GM19397 (cell line): Measurements from ENCODE around the gene LARP4B.

Source experiments
- ATAC-seq: cut with Tn5 transposase; IDR thresholded peaks from one replicate; pipeline ENCODE4 v1.9.1; 2021; ENCODE audit warnings: mild to moderate bottlenecking, moderate library complexity; ENCODE audit not compliant: unreplicated experiment

LARP4B gene

GRCh38 chr10:931326-932318 lies at the start of gene LARP4B:
LARP4B (minus strand) TSS chr10:931705; CDS start chr10:885721, 45,984 bp downstream.
- peak; percentile 96 for ATAC-seq

GRCh38 chr10:980468-981093 lies 49.1 kb upstream of the LARP4B start:
- ATAC-seq, result no peak

- ATAC-seq, result no peak
Observed at GRCh38 chr10:978826-979421, 47.4 kb upstream of the LARP4B start.

- ATAC-seq, result no peak
Observed at GRCh38 chr10:976316-976715, 44.8 kb upstream of the LARP4B start.

- no peak for ATAC-seq
Observed at GRCh38 chr10:974785-975074, 43.2 kb upstream of the LARP4B start.

GRCh38 chr10:974038-974784 lies 42.7 kb upstream of the LARP4B start:
- ATAC-seq, result no peak

- no peak for ATAC-seq
Observed at GRCh38 chr10:972763-973162, 41.3 kb upstream of the LARP4B start.

GRCh38 chr10:971613-972012 lies 40.1 kb upstream of the LARP4B start:
- no peak for ATAC-seq

- no peak for ATAC-seq
Observed at GRCh38 chr10:971150-971542, 39.6 kb upstream of the LARP4B start.

GRCh38 chr10:970311-971149 lies 39.0 kb upstream of the LARP4B start:
- no peak for ATAC-seq

- no peak for ATAC-seq
Observed at GRCh38 chr10:969473-970150, 38.1 kb upstream of the LARP4B start.

- no peak for ATAC-seq
Observed at GRCh38 chr10:968546-969199, 37.2 kb upstream of the LARP4B start.

- no peak for ATAC-seq
Observed at GRCh38 chr10:966466-967235, 35.1 kb upstream of the LARP4B start.

- no peak for ATAC-seq
Observed at GRCh38 chr10:964988-965417, 33.5 kb upstream of the LARP4B start.

GRCh38 chr10:964321-964987 lies 32.9 kb upstream of the LARP4B start:
- no peak for ATAC-seq

- ATAC-seq, result no peak
Observed at GRCh38 chr10:963655-964054, 32.1 kb upstream of the LARP4B start.

- no peak for ATAC-seq
Observed at GRCh38 chr10:963186-963585, 31.7 kb upstream of the LARP4B start.

- no peak for ATAC-seq
Observed at GRCh38 chr10:962342-962741, 30.8 kb upstream of the LARP4B start.
